Effector memory CD8-positive, alpha-beta T cell (primary cell): Measurements from ENCODE around the gene CASZ1.
A peak's percentile ranks its signal among the peaks of the same experiment; 100 is the strongest.

Source experiments
- ATAC-seq: fragments of 150-1000 bp; cut with Tn5 transposase; replicated peaks from 2 replicates; pipeline ENCODE4 v1.10.0; 2021; ENCODE audit warnings: mild to moderate bottlenecking, moderate library complexity
- DNase-seq, 3 experiments: peaks; one replicate each; pipeline ENCODE4 v3.0.0; 2021
- H3K27ac Mint-ChIP-seq, 2 donors: one replicate each; pipeline ENCODE4 v1.8.0; 2022; ENCODE audit warnings: mild to moderate bottlenecking in 2 of 2, mixed read lengths in 2 of 2, moderate library complexity in 2 of 2
- H3K27me3 Mint-ChIP-seq, 2 donors: one replicate each; pipeline ENCODE4 v1.8.0; 2022; ENCODE audit warnings: mixed read lengths in 2 of 2
- H3K36me3 Mint-ChIP-seq: one replicate; pipeline ENCODE4 v1.8.0; 2022; ENCODE audit warnings: mild to moderate bottlenecking, moderate library complexity, mixed read lengths; ENCODE audit not compliant: insufficient read depth
- H3K4me1 Mint-ChIP-seq, 2 donors: one replicate each; pipeline ENCODE4 v1.8.0; 2022; ENCODE audit warnings: low read depth in 2 of 2, mixed read lengths in 2 of 2
- H3K4me3 Mint-ChIP-seq, 2 donors: one replicate each; pipeline ENCODE4 v1.8.0; 2022; ENCODE audit warnings: mild to moderate bottlenecking in 2 of 2, mixed read lengths in 2 of 2, moderate library complexity in 2 of 2
- H3K9me3 Mint-ChIP-seq, 2 donors: one replicate each; pipeline ENCODE4 v1.8.0; 2022; ENCODE audit warnings: mixed read lengths in 2 of 2

The CASZ1 gene

DNA sequence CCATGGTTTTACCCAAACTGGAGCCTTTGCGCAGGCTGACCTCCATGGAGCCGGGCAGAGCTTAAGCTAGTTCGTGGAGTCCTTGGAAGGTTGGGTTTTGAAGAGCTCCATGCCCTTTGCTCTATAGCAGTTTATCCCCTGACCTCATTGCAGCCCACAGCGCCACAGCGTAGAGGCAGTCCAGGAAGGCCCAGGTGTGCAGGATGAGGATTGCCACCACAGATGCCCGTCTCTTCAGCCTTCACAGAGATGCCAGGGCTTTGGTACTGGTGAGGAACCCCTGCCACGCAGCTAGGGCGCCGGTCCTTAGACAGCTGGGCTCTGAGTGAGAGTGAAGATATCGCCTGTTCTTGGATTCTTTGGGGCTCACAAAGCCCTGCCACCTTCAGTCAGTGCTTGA lies 183.1 kb downstream of the CASZ1 start:
- Mint-ChIP-seq H3K9me3 (no peaks in the 10 kb centered on the region), H3K4me1 (peaks cover 1 to 7% of the 10 kb centered on the region in 2 donors), H3K4me3 (no peak overlapping the region), H3K27ac (peak overlapping the region in 1 of 2 donors; percentile 18), H3K36me3 (peaks cover 2% of the 10 kb centered on the region), H3K27me3 (no peaks in the 10 kb centered on the region)
- ATAC-seq (no peak), DNase-seq (no peak)

- H3K36me3 Mint-ChIP-seq = peaks cover 2% of the 10 kb centered on the region
- no peaks in the 10 kb centered on the region for H3K9me3 Mint-ChIP-seq
- DNase-seq (no peak), ATAC-seq (no peak)
- peaks cover 1 to 7% of the 10 kb centered on the region in 2 donors for H3K4me1 Mint-ChIP-seq
- H3K27me3 Mint-ChIP-seq = no peaks in the 10 kb centered on the region
- no peak overlapping the region for H3K4me3 Mint-ChIP-seq
- no peak overlapping the region for H3K27ac Mint-ChIP-seq
These were observed 183.8 kb downstream of the CASZ1 start for GRCh38 chr1:10612436-10613160.

GRCh38 chr1:10610901-10611600 lies 185.4 kb downstream of the CASZ1 start:
- H3K27me3 Mint-ChIP-seq = no peaks in the 10 kb centered on the region
- H3K27ac Mint-ChIP-seq = no peak overlapping the region
- no peaks in the 10 kb centered on the region for H3K9me3 Mint-ChIP-seq
- DNase-seq (no peak), ATAC-seq (no peak)
- H3K4me1 Mint-ChIP-seq = peaks cover 3 to 7% of the 10 kb centered on the region in 2 donors
- no peak overlapping the region for H3K4me3 Mint-ChIP-seq
- H3K36me3 Mint-ChIP-seq = peaks cover 2% of the 10 kb centered on the region

- H3K4me1 Mint-ChIP-seq = peaks cover 2 to 7% of the 10 kb centered on the region in 2 donors
- DNase-seq (no peak), ATAC-seq (no peak)
- no peak overlapping the region for H3K27ac Mint-ChIP-seq
- peaks cover 7% of the 10 kb centered on the region for H3K36me3 Mint-ChIP-seq
- H3K9me3 Mint-ChIP-seq = no peaks in the 10 kb centered on the region
- no peak overlapping the region for H3K4me3 Mint-ChIP-seq
- H3K27me3 Mint-ChIP-seq = no peaks in the 10 kb centered on the region
These were observed 187.8 kb downstream of the CASZ1 start for GRCh38 chr1:10608690-10609089.

DNA sequence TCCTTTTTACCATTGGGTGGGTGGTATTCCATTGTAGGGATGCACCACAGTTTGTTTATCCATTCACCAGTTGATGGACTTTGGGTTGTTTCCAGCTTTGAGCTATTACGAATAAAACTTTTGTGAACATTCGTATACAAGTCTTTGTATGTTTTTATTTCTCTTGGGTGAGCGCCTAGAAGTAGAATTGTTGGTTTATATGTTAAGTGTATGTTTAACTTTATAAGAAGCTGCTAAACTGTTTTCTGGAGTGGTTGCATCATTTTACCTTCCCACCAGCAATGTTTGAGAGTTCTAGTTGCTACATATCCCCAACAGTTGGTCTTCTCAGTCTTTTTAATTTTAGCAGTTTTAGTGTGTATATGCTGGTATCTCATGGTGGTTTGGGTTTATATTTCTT lies 189.2 kb downstream of the CASZ1 start:
- peak overlapping the region in 1 of 2 donors; percentile 29 for H3K27ac Mint-ChIP-seq
- H3K9me3 Mint-ChIP-seq = no peaks in the 10 kb centered on the region
- H3K4me1 Mint-ChIP-seq = peaks cover 2 to 7% of the 10 kb centered on the region in 2 donors
- no peak overlapping the region for H3K4me3 Mint-ChIP-seq
- ATAC-seq = no peak
- DNase-seq = no peak
- no peaks in the 10 kb centered on the region for H3K27me3 Mint-ChIP-seq
- H3K36me3 Mint-ChIP-seq = peaks cover 11% of the 10 kb centered on the region

- H3K27me3 Mint-ChIP-seq = no peaks in the 10 kb centered on the region
- H3K4me3 Mint-ChIP-seq = no peak overlapping the region
- no peaks in the 10 kb centered on the region for H3K9me3 Mint-ChIP-seq
- peak overlapping the region; percentile 49 to 57 for H3K27ac Mint-ChIP-seq
- H3K36me3 Mint-ChIP-seq = peaks cover 11% of the 10 kb centered on the region
- ATAC-seq = no peak
- DNase-seq = no peak
- peaks cover 2 to 7% of the 10 kb centered on the region in 2 donors for H3K4me1 Mint-ChIP-seq
These were observed 190.4 kb downstream of the CASZ1 start for GRCh38 chr1:10606064-10606463.

- DNase-seq (no peak), ATAC-seq (no peak)
- Mint-ChIP-seq H3K4me1 (peaks cover 2 to 4% of the 10 kb centered on the region in 2 donors), H3K27me3 (no peaks in the 10 kb centered on the region), H3K36me3 (peaks cover 15% of the 10 kb centered on the region), H3K9me3 (no peaks in the 10 kb centered on the region), H3K4me3 (no peak overlapping the region), H3K27ac (no peak overlapping the region)
These were observed 191.5 kb downstream of the CASZ1 start for GRCh38 chr1:10604966-10605365.

DNA sequence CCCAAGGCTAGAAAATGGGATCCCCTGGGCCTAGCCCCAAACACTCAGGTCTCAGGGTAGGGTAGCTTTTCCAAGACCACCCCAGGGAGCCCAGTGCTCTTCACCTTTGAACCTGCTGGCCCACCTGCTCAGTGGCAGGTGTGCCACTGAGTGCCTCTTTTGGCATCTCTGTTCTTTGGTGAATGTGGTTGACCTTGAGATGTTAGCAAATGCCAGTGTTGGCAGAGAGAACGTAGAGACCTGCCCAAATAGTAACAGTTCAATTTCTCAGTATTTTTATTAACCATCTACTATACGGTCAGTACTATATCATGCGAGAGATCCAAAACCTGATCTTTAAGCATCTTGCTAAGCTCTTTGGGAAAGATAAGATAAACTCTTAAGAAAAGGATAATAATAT lies 193.5 kb downstream of the CASZ1 start:
- DNase-seq (no peak), ATAC-seq (no peak)
- Mint-ChIP-seq H3K9me3 (no peaks in the 10 kb centered on the region), H3K27ac (peak overlapping the region in 1 of 2 donors; percentile 81), H3K4me3 (no peak overlapping the region), H3K27me3 (no peaks in the 10 kb centered on the region), H3K36me3 (peaks cover 15% of the 10 kb centered on the region), H3K4me1 (peaks cover 4% of the 10 kb centered on the region in 2 donors)

DNA sequence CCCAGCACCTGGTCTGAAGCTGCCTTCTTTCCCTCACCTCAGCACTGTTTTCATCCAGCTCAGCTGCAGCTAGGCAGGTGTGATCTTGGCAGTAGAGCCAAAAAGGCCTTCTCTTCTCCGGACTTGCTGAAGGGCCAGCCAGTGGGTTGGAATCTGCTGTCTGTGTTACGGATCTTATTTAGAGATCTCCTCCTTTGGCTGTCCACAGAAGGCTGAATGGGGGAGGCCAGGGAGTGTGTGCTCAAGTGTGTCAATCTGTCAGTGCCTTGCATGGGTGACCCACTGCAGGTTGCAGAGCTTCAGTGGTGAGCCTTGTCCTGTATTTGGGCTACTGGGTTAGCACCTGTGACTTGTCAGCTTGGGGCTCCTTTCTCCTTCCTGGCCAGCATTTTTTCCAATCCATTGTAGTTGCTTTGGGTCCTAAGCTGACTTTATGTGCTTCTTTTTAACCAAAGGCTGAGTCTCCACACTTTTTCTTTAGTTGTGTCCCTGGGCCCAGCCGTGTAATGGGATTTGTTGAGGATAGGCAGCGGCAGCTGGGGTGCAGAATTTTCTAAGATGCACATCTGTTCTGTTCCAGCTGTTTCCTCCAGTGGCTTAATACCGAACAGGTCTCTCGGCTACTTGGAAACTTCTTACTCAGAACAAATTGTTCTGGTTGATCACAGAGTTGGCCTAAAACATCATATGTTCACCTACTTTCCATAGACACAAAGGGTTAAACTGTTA lies 194.9 kb downstream of the CASZ1 start:
- H3K27me3 Mint-ChIP-seq = no peaks in the 10 kb centered on the region
- peaks cover 2 to 4% of the 10 kb centered on the region in 2 donors for H3K4me1 Mint-ChIP-seq
- peaks cover 15% of the 10 kb centered on the region for H3K36me3 Mint-ChIP-seq
- ATAC-seq (no peak), DNase-seq (no peak)
- H3K9me3 Mint-ChIP-seq = no peaks in the 10 kb centered on the region
- H3K4me3 Mint-ChIP-seq = no peak overlapping the region
- no peak overlapping the region for H3K27ac Mint-ChIP-seq

- H3K27me3 Mint-ChIP-seq = no peaks in the 10 kb centered on the region
- no peak for ATAC-seq
- no peak overlapping the region for H3K27ac Mint-ChIP-seq
- H3K4me1 Mint-ChIP-seq = peaks cover 3 to 4% of the 10 kb centered on the region in 2 donors
- peaks cover 10% of the 10 kb centered on the region for H3K36me3 Mint-ChIP-seq
- DNase-seq = no peak
- no peaks in the 10 kb centered on the region for H3K9me3 Mint-ChIP-seq
- H3K4me3 Mint-ChIP-seq = no peak overlapping the region
These were observed 197.1 kb downstream of the CASZ1 start for GRCh38 chr1:10599194-10599861.

GRCh38 chr1:10598389-10598702 lies 198.1 kb downstream of the CASZ1 start:
- Mint-ChIP-seq H3K36me3 (peaks cover 10% of the 10 kb centered on the region), H3K4me1 (peaks cover 0 to 3% of the 10 kb centered on the region in 2 donors), H3K4me3 (no peak overlapping the region), H3K27ac (no peak overlapping the region), H3K27me3 (no peaks in the 10 kb centered on the region), H3K9me3 (no peaks in the 10 kb centered on the region)
- DNase-seq = no peak
- ATAC-seq = no peak

- Mint-ChIP-seq H3K27ac (no peak overlapping the region), H3K27me3 (no peaks in the 10 kb centered on the region), H3K9me3 (no peaks in the 10 kb centered on the region), H3K36me3 (peaks cover 7% of the 10 kb centered on the region), H3K4me1 (peaks cover 0 to 3% of the 10 kb centered on the region in 2 donors), H3K4me3 (no peak overlapping the region)
- ATAC-seq (no peak), DNase-seq (no peak)
These were observed 198.7 kb downstream of the CASZ1 start for GRCh38 chr1:10597492-10598388.

DNA sequence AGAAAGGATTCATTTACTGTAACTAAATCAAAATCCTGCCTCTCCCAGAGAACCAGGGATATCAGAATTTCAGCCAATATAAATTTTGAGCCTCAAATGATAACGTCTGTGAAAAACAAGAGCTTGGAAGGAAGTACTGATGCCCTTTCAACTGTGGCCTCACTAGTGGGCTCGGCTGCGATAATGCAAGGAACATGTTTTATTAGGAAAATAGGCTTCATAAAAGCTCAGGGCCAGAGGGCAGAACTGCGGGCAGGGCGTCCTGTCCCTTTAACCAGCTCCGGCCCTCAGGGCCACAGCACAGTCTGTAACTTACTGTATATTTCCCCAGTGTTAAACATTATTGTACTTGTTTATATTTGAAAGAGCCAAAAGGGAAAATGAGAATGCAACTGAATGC lies 199.7 kb downstream of the CASZ1 start:
- no peak overlapping the region for H3K4me3 Mint-ChIP-seq
- DNase-seq = no peak
- no peak overlapping the region for H3K27ac Mint-ChIP-seq
- H3K36me3 Mint-ChIP-seq = peaks cover 6% of the 10 kb centered on the region
- no peaks in the 10 kb centered on the region for H3K27me3 Mint-ChIP-seq
- H3K4me1 Mint-ChIP-seq = peaks cover 0 to 3% of the 10 kb centered on the region in 2 donors
- no peak for ATAC-seq
- no peaks in the 10 kb centered on the region for H3K9me3 Mint-ChIP-seq
